DMS114 treated with DMSO at 0.1 percent for 48 hours (cell line): Measurements from ENCODE around the gene PIK3C3.
A peak's percentile ranks its signal among the peaks of the same experiment; 100 is the strongest.

ENCODE experiments used
- DNase-seq: peaks from one replicate; lab custom pipeline; 2025; ENCODE audit not compliant: unreplicated experiment; lab: John Stamatoyannopoulos, UW

The PIK3C3 gene

DNA sequence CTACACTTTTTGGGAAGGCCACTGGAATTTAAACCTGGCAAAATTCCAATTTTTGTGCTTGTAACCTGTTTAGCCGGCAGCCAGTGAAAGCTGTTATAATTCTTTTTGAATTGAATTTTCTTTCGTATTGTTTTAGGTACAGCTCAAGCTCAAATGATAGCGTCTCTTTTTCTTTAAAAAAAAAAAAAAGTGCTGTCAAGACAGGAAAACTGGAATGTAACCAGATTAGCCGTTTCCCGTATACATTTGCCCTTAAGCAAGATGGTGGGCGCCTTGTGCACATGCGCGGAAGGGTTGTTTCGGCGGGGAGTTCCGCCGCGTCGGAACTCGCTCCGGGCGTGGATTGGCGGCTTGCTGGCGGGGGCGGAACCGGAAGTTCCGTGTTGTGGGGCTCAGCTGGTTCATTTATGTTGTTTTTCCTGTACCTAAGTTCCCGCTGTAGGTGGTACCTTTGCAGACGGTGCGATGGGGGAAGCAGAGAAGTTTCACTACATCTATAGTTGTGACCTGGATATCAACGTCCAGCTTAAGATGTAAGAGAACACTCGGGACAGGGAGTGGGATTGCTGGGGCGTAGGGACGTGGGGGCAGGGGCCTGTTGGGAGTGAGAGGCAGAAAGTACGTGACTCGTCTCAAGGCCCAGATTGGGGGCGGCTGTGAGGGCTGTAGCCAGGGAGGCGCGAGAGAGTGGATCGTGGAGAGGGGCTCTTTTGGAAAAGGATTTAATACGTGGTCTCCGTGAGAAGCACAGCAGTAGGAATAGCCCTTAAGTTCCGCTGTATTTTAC is at the start of gene PIK3C3:
TSS of gene PIK3C3 (plus strand) at position 408 of the 787 bp plus-strand sequence. CDS start at position 466, 58 bp downstream.
- DNase-seq = peak; percentile 86

DNA sequence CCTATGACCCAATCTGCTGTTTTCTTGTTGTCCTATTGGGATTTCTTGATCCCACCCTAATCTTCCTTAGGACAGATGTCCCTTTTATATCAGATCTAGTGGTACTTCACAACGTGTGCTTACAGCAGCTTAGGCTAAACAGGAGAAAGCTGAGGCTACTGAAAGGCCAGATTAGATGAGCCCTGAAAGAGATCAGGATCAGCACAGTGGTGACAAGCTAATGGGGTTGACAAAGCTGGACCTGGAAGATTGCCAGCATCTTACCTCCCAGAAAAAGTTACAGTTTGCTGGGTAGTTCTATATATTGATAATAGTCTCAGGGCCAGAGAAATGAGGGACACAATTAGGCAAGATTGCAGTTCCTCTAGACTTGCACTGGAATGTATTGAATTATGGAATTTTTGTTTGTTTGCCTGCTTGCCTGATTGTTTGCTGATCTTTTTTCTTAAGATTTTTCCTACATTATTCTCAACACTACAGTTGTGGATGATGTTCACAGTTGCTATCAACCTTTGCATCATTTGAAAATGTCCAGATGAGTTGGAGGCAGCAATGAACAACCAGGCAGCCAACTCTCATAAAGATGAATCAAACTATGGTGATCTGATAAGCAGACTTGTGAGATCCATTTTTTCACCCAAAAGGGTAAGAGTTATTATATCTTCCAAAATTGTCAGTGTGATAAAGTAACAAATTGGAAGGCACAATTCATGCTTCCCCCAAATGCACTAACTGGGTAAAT is 49.1 kb upstream of the PIK3C3 start:
- DNase-seq = no peak

GRCh38 chr18:41906528-41907146 is 48.4 kb upstream of the PIK3C3 start:
- peak; percentile 20 for DNase-seq

DNA sequence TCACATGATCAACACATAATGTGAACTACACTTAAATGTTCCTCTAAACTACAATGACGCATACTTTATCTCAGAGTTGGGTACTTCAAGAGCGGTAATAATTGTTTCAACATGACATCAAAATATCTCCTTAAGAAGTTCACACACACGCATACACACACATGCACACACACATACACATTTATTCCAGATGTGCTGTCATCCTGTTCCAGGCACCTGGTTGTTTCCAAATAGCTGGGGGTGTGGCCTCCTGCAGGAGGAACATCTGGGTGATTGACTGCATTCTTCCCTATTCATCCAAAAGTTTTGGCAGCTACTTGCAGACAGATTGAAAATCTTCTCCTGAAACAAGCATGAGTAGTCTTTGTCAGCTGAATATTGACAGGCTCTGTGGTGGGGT is 37.9 kb upstream of the PIK3C3 start:
- no peak for DNase-seq

GRCh38 chr18:41921770-41922169 is 33.3 kb upstream of the PIK3C3 start:
- no peak for DNase-seq

DNA sequence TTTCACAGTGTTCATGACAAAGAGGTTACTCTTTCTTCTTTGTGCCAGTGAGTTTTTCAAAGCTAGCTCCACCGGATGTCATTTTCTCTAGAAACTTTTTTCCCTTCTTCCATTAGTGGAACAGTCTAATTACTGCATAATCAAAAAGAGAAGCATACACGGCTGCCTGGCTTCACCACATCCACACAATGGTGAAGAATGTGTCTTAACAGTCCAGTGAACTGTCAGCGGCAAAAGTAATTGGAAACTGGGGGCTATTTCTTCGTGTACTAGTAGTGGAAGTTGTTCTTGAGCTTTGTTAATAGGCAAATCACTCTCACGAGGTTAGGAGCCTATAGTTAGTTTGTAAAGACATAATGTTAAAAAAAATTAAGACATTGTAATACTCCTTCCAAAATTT is 32.9 kb upstream of the PIK3C3 start:
- DNase-seq = no peak

DNA sequence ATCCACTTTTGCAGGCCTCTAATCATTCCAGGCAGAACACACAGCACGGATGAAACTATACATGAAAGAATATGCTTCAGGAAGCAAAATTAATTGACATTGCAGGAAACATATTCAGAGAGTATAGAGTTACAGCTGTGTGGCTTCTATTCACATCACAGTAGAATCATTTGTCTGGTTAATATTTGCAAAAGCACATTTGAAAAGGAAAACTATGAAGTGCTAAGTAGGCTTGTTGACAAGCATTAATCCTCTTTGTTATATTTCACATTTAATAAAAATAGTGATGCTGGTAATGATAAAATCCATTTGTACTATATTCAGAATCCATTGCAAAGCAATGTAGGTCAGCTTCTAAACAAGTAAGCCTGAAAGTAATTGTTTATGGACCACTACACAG is 32.2 kb upstream of the PIK3C3 start:
- no peak for DNase-seq

GRCh38 chr18:41923446-41923845 is 31.6 kb upstream of the PIK3C3 start:
- no peak for DNase-seq

GRCh38 chr18:41928581-41928980 is 26.5 kb upstream of the PIK3C3 start:
- no peak for DNase-seq

GRCh38 chr18:41932899-41933298 is 22.1 kb upstream of the PIK3C3 start:
- DNase-seq = no peak

DNA sequence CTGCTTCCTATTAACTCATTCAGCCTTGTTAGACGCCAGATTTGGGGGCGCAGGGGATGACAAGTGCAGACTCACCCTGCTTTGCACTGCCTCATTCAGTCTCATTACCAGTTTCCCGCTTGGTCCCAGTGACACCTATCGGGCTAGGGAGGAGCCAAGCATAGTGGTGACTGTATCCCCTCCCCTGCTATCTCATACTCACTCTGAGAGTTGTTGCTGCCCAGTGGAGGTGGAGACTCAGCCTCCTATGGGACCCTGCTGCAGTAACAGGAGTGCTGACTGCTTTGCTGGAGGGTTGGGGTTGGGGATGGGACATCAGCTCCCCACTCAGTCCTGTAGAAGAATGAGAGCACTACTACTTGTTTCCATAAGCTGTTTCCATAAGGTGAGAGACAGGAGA is 21.3 kb upstream of the PIK3C3 start:
- no peak for DNase-seq

DNA sequence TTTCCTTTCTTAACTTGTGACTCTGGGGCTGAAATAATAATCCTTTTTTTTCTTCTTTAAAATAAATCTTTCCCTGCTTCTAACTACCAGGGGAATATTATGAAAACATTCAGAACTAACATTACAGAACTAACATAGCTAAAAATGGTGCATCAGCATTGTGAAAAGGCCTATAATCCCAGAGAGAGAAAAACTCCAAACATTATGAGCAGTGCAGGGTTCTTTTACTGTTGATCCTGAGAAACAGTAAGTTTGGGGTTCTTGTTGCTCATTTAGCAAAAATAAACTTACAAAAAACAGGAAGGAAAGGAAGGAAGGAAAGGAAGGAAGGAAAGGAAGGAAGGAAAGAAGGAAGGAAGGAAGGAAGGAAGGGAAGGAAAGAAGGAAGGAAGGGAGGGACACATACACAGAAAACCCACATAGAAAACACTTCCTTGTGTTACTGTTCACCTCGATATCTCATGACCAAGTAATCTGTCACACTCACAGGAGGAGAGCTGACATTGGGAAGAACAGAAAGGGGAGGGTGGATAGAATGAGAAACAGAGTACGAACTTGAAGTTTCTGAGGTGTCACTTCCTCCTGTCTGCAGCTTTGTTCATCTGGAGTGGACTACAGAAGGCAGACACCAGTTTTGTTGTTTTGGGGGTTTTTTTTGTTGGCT is 18.4 kb upstream of the PIK3C3 start:
- DNase-seq = no peak

DNA sequence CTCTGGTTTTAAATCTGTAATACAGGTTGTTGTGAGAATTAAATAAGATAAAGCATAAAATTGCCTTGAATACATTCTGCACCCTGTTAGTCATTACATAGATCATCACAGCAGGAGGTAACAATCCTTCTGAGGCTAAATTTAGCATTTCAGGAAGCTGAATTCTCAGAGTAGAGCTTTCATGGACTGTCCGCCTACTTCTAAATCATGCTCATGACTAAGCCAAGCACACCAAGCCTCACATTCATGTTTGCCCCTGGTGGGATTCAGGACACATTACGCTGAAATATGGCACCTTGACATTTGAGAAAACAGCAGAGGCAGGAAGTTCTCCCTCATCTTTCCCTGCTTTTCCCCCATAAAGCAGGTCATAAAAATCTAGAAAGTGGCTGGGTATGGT is 16.6 kb upstream of the PIK3C3 start:
- no peak for DNase-seq

- DNase-seq = no peak
Measured at GRCh38 chr18:41939326-41939725, 15.7 kb upstream of the PIK3C3 start.

GRCh38 chr18:41940506-41941215 is 14.4 kb upstream of the PIK3C3 start:
- no peak for DNase-seq

GRCh38 chr18:41942254-41942653 is 12.8 kb upstream of the PIK3C3 start:
- DNase-seq = no peak

GRCh38 chr18:41948544-41949110 is 6.4 kb upstream of the PIK3C3 start:
- DNase-seq = no peak

GRCh38 chr18:41949206-41949920 is 5.7 kb upstream of the PIK3C3 start:
- DNase-seq = no peak

- no peak for DNase-seq
Measured at GRCh38 chr18:41955688-41956087, 654 bp downstream of the PIK3C3 start.

DNA sequence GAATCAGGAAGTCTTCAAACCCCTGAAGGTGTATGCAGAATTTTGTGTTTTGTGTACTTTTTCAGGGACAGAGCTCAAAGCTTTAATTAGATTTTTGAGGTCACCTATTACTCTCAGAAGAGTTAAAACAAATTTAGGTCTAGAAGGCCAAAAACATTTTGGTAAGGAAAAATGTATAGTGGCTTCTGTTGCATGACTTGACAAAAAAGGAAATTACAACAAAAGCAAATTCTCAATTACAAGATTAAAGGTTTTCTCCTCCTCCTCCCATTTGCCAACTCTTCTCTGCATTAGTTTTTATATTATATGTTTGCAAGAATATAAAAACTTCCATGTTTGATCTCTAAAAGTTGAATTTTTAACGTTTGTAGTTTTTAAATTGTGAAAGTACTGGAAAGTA is 4.0 kb downstream of the PIK3C3 start:
- DNase-seq = no peak
